G401 (cell line): ENCODE results near the gene CXCR5. TPM values are rescaled to one million over a fixed set of nuclear protein-coding genes. Genes with fewer than 3 reads are reported as not detected.
"Not testable (repeated sequence)": the region's sequence is repeated elsewhere in the genome, so short reads cannot be mapped to it uniquely, and the experiment has no call there.

Experiments
- DNase-seq: peaks from one replicate; pipeline ENCODE4 v3.0.0-alpha.2; 2015; ENCODE audit warnings: low spot score
- in situ Hi-C: cut with HindIII; loops from 2 replicates; pipeline ENCODE4 v1.10.0; 2016; ENCODE audit warnings: low sequenced_read_pairs, mixed read lengths
- total RNA-seq: library from RNA; depleted of rRNA; stranded (reverse); fragments of >200 nt; shearing (Covaris generic); gene quantifications from 2 replicates; pipeline ENCODE4 v1.2.3, GENCODE V29; 2014; rRNA removed

Gene CXCR5, protein sequence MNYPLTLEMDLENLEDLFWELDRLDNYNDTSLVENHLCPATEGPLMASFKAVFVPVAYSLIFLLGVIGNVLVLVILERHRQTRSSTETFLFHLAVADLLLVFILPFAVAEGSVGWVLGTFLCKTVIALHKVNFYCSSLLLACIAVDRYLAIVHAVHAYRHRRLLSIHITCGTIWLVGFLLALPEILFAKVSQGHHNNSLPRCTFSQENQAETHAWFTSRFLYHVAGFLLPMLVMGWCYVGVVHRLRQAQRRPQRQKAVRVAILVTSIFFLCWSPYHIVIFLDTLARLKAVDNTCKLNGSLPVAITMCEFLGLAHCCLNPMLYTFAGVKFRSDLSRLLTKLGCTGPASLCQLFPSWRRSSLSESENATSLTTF
- not detected in 2 replicates for total RNA-seq

DNA sequence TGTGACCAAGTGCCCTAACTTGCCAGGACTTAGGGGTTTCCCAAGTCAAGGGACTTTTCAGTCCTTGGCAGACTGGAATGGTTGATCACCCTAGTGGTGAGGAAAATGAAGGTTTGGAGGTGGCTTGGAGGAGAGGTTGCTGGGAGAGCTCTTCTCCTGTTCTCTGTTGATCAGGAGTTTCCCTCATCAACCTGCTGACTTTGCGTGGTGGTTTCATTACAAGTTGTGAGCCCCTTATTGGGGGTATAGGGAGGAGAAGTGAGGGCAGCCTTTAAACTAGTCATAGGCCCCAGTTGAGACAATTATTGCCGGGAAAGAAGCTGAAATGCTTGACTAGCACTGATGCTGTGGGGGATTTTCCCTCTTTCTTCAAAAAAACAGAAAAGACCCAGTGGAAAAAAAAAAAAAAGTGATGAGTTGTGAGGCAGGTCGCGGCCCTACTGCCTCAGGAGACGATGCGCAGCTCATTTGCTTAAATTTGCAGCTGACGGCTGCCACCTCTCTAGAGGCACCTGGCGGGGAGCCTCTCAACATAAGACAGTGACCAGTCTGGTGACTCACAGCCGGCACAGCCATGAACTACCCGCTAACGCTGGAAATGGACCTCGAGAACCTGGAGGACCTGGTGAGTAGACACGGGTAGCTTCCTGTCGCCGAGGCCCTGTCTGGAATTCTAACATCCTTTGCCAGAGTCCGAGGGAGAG, at the start of gene CXCR5:
Gene CXCR5 (plus strand): TSS at position 525 of the 704 bp plus-strand sequence. CDS start 50 bp downstream, at position 575.
- in situ Hi-C loops = no loop called here
- DNase-seq = peak; percentile 64

DNA sequence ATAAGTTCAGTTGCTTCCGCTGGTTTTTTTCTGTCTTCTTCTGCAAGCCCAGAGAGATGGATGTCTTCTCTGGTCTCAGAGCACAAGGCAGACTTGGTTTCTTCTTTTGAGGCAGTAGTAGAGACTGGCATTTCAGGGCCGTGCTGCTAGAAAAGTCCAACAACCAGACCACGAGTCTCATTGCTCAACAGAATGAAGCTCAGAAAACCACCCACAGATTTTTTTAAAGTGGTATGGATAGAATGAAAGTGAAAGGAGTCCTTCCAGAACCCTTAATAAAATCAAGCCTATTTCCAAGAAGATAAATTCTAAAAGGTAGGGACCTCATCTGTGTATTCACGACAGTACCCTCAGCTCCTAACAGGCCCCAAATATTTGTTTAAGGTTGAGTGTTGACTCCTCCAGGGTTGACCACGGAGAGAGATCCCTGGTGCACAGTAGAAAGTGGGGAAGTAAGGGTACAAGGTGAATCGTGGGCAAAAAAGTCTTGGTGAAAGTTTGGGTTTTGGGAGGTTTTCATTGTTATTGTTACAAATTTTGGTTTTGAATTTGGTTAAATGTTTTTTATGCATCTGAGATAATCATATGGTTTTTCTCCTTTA, 49.2 kb upstream of the CXCR5 start:
- DNase-seq = no peak
- in situ Hi-C loops = no loop called here

DNA sequence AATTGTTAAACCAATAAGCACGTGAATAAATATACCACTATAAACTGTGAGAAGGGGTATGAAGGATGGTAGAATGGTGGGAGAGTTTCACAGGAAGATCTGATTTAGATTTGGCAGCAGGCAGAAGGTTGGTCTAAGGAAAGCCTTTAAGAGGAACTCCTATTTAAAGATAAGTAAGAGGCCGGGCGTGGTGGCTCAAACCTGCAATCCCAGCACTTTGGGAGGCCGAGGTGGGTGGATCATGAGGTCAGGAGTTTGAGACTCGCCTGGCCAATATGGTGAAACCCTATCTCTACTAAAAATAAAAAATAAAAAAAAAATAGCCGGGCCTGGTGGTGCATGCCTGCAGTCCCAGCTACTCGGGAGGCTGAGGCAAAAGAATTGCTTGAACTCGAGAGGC, 45.8 kb upstream of the CXCR5 start:
- in situ Hi-C loops = no loop called here
- no peak for DNase-seq

DNA sequence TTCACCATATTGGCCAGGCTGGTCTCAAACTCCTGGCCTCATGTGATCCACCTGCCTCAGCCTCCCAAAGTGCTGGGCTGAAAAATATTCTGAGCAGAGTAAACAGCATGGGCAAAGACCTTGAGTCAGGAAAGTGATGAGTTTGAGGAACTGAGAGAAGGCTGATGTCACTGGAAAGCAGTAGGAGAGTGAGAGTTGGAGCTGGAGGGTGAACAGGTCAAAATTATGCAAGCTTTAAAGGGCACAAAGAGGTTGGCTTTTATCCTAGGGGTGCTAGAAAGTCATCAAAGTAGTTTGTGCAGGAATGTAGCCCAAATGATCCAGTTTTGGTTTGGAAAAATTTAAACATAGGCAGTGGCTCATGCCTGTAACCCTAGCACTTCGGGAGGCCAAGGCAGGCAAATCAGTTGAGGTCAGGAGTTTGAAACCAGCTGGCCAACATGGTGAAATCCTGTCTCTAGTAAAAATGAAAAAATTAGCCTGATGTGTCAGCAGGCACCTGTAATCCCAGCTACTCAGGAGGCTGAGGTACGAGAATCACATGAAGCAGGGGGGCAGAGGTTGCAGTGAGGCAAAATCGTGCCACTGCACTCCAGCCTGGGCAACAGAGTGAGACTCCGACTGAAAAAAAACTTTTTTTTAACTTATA, 44.7 kb upstream of the CXCR5 start:
- no peak for DNase-seq
- in situ Hi-C loops = no loop called here

DNA sequence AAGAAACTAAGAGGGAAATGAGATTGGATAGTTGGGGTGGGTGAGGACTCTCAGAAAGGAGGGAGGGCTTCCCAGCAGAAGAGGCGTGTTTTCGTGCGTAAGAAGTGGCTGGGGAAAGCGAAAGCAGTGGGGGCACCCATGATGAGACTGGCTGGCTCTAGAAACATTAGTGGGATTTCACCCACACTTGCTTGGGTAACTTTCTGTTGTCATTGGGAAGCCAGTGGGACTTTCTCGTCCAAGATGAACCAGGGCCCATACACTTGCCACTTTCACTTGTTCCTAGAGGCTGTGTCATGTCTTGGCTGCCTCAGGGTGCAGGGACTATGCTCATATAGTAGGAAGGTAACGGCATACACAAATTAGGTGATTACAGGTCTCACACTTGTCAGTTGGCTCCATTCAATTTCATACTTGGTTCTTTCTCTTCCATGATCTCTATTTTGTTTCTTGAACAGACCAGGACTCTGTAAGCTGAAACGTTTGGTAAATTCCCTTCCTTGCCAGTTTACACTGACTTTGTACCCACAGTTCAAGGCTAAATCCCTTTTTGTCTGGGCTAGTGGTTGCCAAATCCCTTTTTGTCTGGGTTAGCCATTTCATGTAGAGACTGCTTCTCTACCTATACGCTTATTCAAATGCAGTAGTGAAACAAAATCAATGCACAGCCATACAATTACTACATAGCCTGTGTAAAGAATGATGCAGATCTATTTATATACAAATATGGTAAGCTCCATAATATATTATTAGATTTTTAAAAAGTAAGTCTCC, 42.0 kb upstream of the CXCR5 start:
- no peak for DNase-seq
- in situ Hi-C loops = no loop called here

DNA sequence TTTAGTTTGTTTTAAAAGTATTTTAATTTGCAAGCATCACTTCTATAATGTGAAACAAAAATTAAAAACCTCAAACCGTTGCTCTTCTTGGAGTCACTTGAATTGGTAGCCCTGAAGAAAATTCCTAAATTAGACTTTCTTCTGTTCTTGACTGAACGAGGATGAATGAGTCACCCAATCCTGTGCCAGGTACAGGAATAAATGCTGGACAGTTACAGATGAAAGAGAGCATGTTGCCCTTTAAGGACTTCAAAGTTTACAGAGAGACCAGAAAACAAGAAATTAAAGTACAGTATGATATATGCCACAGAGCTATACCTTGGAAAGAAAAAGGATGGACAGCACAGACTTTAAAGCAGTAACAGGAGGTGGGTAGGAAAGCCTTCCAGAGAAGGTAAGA, 41.3 kb upstream of the CXCR5 start:
- in situ Hi-C loops = no loop called here
- DNase-seq = no peak

DNA sequence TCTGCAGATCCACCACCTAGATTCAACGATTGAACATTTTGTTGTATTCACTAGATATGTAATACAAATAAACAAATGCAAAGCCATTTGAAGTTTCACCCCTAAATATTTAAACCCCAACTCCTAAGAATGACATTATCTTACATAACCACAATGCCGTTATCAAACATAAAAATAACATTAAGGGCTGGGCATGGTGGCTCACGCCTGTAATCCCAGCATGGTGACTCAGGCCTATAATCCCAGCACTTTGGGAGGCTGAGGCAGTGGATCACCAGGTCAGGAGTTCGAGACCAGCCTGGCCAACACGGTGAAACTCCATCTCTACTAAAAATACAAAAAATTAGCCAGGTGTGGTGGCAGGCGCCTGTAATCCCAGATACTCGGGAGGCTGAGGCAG, 40.8 kb upstream of the CXCR5 start:
- not testable (repeated sequence) for DNase-seq

DNA sequence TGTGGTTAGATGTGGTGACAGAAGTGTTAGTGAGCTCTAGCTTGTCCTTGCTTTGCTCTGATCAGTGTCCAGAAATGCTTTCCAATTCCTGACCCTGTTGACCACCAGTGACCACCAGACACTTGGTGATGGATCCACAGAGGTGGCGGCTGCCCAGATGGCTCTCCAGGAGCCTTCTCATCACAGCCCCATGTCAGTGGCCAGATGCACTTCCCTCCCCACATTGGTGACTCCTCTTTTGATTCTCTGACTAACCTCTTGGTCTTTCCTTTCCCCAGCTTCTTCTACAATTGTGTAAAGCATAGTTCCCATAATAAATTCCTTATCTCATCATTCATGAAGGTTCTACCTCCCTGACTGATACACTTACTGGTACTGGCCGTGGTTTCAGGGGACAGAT, 40.1 kb upstream of the CXCR5 start:
- DNase-seq = no peak
- in situ Hi-C loops = no loop called here

More for the DNA sequence above, 40.8 kb upstream of the CXCR5 start:
- in situ Hi-C loops = not testable (repeated sequence)

DNA sequence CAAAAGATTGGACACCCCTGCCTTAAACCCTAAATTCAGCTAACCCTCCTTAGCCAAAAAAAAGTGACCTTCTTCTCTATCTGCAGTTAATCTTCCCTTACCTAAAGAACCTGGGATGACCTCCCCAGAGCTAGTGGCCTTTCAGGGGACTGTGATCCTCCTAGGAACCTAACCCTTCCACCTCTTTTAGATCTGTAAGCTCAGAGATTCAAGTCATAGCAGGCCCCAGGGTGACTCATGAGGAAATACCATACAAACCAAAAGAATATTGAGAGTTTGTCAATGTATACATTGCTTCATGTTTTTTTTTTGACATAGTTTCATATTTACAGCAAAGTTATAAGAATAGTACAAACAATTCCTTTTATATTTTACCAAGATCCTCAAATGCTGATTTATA, 38.3 kb upstream of the CXCR5 start:
- in situ Hi-C loops = no loop called here
- DNase-seq = no peak

DNA sequence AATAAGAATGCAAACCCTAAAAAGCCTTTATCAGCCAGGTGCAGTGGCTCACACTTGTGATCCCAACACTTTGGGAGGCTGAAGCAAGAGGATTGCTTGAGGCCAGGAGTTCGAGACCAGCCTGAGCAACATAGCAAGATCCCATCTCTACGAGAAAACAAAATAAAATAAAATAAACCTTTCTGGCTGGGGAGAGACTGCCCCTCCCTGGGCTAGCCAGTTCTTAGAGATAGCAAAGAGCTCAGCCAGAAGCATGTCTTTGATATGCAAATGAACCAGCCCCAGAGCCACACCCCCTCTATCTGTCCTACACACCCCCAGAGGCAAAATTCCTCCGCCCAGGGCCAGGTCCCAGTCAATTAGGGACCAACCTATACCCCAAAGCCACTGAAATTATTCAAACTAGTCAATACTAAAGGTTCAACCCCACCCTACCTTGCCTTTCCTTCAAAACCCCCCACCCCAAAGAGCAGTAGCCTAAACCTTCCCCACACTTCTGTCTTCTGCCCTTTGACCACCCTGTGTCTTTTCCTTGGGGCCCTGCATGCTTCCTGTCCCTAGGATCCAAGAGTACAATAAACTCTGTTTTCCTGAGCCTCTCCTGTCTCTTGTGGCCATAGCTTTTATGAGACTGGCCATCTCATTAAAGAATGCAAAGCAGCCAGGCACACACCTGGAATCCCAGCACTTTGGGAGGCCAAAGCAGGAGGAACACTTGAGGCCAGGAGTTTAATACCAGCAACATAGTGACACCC, 37.3 kb upstream of the CXCR5 start:
- no peak for DNase-seq
- in situ Hi-C loops = no loop called here

DNA sequence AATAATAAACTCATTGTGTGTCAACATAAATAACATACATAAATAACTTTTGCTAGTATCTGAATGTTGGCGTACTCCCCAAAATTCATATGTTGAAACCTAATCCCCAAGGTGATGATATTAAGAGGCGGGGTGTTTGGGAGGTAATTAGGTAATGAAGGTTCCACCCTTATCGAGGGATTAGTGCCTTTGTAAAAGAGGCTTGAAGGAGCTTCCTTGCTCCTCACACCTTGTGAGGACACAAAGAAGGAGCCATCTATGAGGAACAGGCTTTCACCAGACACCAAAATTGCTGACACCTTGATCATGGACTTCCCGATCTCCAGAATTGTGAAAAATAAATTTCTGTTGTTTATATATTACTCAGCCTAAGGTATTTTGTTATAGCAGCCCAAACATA, 33.9 kb upstream of the CXCR5 start:
- in situ Hi-C loops = no loop called here
- no peak for DNase-seq

DNA sequence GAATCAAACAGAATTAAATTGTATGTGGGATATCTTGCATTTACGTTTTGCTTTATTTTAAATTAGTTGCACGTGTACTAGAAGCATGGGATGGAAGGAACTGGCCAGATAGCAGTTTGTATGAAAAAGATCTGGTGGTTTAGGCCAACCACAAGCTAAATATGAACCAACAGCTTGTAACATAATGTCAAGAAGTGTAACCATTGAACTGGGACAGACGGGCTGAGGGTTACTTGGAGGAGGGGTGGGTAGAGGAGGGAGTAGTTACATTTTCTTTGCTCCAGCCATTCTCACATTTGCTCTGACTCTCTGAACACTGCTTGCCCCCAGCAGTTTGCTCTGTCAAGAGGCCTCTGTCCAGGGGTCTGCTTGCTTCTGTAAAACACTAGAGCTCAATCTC, 31.7 kb upstream of the CXCR5 start:
- in situ Hi-C loops = no loop called here

DNA sequence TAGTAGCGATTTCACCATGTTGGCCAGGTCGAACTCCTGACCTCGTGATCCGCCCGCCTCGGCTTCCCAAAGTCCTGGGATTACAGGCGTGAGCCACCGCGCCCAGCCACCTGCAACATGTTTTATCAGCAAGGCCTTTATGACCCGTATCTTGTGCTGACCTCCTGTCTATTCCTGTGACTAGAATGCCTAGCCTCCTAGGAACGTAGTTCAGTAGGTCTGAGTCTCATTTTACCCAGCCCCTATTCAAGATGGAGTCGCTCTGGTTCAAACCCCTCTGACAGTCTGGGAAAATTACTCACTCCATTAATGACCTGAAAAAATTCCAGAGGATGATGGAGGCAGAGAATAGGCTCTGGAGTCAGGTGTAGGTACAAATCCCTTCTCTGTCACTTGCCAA, 30.0 kb upstream of the CXCR5 start:
- no peak for DNase-seq
- in situ Hi-C loops = no loop called here

More for the DNA sequence above, 31.7 kb upstream of the CXCR5 start:
- DNase-seq = no peak

DNA sequence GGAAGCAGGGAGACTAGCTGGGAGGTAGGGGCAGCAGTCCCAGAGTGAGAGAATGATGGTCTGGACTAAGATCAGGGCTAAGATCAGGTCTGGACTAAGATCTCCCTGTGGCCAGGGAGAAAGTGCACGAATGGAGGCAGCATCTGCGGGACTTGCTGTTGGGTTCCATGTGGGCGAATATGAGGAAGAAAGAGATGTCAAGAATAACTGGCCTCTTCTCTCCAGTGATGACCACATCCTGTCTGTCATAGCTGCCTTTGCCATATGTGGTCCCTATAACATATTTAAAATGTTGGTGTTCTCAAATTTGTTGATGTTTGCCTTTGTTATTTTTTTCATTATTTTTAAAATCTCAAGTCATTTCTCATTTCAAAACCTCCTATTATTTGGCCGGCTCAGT, 27.4 kb upstream of the CXCR5 start:
- in situ Hi-C loops = no loop called here

DNA sequence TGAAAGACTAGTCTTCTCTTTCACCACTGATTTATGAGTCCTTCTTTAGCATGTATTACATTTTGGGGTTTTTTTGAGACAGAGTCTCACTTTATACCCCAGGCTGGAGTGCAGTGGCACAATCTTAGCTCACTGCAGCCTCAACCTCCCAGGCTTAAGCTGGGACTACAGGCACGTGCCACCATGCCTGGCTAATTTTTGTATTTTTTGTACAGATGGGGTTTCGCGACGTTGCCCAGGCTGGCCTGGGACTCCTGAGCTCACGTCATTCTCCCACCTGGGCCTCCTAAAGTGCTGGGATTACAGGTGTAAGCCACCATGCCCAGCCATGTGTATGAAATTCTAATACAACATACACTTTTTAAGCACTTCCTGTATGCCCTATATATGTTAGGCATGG, 26.3 kb upstream of the CXCR5 start:
- in situ Hi-C loops = no loop called here
- DNase-seq = no peak

More for the DNA sequence above, 27.4 kb upstream of the CXCR5 start:
- no peak for DNase-seq

DNA sequence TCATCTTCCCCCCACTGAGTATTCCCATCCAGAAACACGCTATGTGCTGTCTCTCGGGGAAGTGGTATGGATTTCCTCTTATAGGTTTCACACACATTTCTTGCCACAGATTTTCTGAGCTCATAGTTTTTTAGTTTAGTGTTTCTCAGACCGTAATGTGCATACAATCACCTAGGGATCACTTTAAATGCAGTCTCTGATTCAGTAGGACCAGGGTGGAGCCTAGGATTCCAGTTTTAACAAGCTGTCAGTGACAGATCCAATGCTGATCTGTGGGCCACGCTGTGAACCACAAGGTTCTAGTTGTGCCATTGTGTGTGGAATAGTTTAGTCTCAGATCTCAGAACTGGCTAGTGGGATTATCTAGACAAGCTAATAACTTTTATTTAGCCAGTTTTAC, 23.7 kb upstream of the CXCR5 start:
- DNase-seq = no peak
- in situ Hi-C loops = no loop called here

DNA sequence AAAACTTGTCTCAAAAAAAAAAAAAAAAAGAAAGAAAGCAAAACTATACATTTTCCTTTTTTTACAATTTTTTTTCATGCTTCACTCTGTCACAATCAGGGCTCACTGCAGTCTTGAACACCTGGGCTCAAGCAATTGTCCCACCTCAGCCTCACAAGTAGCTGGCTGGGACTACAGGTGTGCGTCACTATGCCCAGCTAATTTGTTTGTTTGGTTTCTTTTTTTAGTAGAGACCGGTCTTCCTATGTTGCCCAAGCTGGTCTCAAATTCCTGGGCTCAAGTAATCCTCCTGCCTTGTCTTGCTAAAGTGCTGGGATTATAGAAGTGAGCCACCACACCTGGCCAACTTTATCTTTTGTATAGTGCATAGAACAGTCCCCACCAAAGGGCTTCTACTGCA, 15.0 kb upstream of the CXCR5 start:
- in situ Hi-C loops = no loop called here
- DNase-seq = no peak
